Right atrium auricular region (tissue), 2 donors: ENCODE data around the gene GLT1D1. TPM values are rescaled to one million over a fixed set of nuclear protein-coding genes. Genes with fewer than 3 reads are reported as not detected.
A peak's percentile ranks its signal among the peaks of the same experiment; 100 is the strongest.

ENCODE experiments used
- DNase-seq: peaks from one replicate; pipeline ENCODE4 v3.0.0-alpha.2; 2019; ENCODE audit warnings: low spot score
- H3K27ac ChIP-seq, 2 donors: fragments of 200-600 bp; sonication (generic); 1 replicate in 1 of 2; 2 replicates in 1 of 2; pipeline ENCODE4 v1.5.1; 2016 to 2019
- H3K27me3 ChIP-seq, 2 donors: fragments of 200-600 bp; sonication (generic); one replicate each; pipeline versions ENCODE4 v1.5.1 to v1.6.0; 2017 to 2019
- H3K36me3 ChIP-seq: fragments of 200-600 bp; sonication (generic); one replicate; pipeline ENCODE4 v1.5.1; 2016
- H3K4me1 ChIP-seq, 2 donors: fragments of 200-600 bp; sonication (generic); one replicate each; pipeline versions ENCODE4 v1.5.1 to v1.6.0; 2017 to 2019
- H3K4me3 ChIP-seq, 2 donors: fragments of 200-600 bp; sonication (generic); 1 replicate in 1 of 2; 2 replicates in 1 of 2; pipeline ENCODE4 v1.5.1; 2017 to 2019; ENCODE audit warnings: mild to moderate bottlenecking in 1 of 2, moderate library complexity in 1 of 2
- H3K9me3 ChIP-seq, 2 donors: fragments of 200-600 bp; sonication (generic); one replicate each; pipeline ENCODE4 v1.5.1; 2019
- total RNA-seq, 2 donors: library from RNA; depleted of rRNA; stranded (reverse); fragments of >200 nt; gene quantifications; one replicate each; pipeline ENCODE4 v1.1.0, GENCODE V29; 2016
- TF ChIP-seq, protein P1 (sequence below), 2 donors: fragments of 200-600 bp; sonication (generic); IDR thresholded peaks; one replicate each; pipeline ENCODE4 v1.5.1; 2019; ENCODE audit warnings: antibody characterized with exemption in 2 of 2

GLT1D1 gene
- total RNA-seq, 2 donors from 2014 or later: 0.20 TPM; not detected in 1

DNA sequence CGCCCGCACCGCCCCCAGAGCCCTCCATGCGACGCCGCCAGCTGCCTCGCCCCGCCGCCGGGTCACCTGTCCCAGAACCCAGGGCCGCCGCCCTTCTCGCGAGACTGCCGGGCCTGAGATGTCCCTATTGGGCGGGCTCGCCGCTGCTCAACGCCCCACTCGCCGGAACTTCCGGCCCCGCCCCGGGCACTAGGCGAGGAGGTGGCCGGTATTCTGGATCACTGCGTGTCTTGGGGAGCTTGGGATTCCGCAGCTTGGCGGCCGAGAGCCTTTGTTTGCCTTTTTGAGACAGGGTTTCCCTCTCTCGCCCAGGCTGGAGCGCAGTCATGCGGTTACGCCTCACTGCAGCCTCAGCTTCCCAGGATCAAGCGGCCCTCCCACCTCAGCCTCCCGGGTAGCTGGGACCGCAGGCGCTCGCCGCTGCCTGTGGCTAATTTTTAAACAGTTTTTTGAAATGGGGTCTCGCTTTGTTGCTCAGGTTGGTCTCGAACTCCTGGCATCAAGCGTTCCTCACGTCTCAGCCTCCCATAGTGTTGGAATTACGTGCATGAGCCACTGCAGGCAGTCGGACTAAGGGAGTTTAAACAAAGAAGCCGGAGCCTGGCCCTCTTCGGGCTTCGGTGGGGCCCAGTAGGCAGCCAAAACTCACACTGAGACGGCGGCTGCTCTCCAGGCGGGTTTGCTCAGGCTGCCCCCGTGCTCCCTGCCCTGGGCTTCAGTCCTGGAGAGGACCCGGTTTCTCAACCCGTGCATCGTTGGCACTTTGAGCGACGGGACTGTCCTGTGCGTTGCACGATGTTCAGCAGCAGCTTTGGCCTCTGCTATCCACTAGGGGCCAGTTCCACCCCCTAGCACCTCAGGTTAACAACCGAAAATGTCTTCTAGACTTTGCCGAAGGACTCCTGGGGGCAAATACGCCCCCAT is 29.1 kb upstream of the GLT1D1 start, which contains the start of gene SLC15A4:
TSS of gene SLC15A4 (minus strand) at position 43 of the 924 bp plus-strand sequence. CDS start at position 28, 15 bp downstream.
- TF ChIP-seq, protein P1, sequence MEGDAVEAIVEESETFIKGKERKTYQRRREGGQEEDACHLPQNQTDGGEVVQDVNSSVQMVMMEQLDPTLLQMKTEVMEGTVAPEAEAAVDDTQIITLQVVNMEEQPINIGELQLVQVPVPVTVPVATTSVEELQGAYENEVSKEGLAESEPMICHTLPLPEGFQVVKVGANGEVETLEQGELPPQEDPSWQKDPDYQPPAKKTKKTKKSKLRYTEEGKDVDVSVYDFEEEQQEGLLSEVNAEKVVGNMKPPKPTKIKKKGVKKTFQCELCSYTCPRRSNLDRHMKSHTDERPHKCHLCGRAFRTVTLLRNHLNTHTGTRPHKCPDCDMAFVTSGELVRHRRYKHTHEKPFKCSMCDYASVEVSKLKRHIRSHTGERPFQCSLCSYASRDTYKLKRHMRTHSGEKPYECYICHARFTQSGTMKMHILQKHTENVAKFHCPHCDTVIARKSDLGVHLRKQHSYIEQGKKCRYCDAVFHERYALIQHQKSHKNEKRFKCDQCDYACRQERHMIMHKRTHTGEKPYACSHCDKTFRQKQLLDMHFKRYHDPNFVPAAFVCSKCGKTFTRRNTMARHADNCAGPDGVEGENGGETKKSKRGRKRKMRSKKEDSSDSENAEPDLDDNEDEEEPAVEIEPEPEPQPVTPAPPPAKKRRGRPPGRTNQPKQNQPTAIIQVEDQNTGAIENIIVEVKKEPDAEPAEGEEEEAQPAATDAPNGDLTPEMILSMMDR (IDR thresholded peaks at IDR 0.05): no peak
- H3K4me1 ChIP-seq: peaks cover 0 to 38% of the 10 kb centered on the region in 2 donors
- peak; percentile 96 for DNase-seq
- H3K27me3 ChIP-seq: no peaks in the 10 kb centered on the region
- peak within 1 kb of the TSS; percentile 90 to 92 for H3K27ac ChIP-seq
- H3K36me3 ChIP-seq: no peaks in the 10 kb centered on the region
- peak within 1 kb of the TSS; percentile 96 to 98 for H3K4me3 ChIP-seq
- peaks cover 0 to 7% of the 10 kb centered on the region in 2 donors for H3K9me3 ChIP-seq

DNA sequence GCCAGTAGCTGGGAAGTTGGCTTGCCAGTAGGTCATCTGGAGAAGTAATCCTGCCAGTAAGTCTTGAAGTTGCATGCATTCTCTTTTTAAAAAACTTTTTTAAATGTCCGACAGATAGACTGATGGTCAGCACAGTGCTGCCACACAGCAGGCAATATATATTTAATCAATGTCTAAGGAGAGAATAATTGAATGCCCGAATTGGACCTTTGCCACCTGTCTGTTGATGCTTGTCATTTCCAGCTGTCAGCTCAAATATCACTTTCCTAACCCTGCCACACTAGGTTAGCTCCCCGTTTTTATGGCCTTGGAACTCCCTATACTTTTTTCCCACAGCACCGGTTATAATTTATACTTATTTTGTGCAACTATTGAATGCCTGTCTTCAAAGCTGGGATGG is 27.4 kb upstream of the GLT1D1 start:
- peaks cover 0 to 30% of the 10 kb centered on the region in 2 donors for H3K4me1 ChIP-seq
- H3K27ac ChIP-seq: no peak overlapping the region
- H3K27me3 ChIP-seq: no peaks in the 10 kb centered on the region
- no peak overlapping the region for H3K4me3 ChIP-seq
- TF ChIP-seq, protein P1 (IDR thresholded peaks at IDR 0.05): no peak
- H3K36me3 ChIP-seq: no peaks in the 10 kb centered on the region
- H3K9me3 ChIP-seq: peaks cover 0 to 7% of the 10 kb centered on the region in 2 donors
- no peak for DNase-seq

DNA sequence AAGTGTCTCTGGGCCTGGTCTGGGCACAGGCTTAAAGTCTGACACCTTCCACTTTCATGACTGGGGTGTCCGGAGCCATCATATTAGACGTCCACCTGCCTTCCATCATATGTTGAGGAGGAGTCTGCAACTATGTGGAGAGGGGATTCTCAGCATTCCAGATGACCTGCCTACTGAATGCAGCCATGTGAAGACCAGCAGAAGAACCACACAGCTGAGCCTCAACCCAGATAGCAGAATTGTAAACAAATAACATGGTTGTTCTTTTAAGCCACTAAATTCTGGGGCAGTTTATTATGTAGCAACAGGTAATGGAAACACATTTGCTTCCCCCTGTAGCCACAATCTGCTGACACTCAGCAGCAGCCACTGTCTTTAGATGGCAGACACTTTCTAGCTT is 25.6 kb upstream of the GLT1D1 start:
- H3K4me1 ChIP-seq: peaks cover 0 to 12% of the 10 kb centered on the region in 2 donors
- H3K27me3 ChIP-seq: no peaks in the 10 kb centered on the region
- TF ChIP-seq, protein P1 (IDR thresholded peaks at IDR 0.05): no peak
- no peak overlapping the region for H3K4me3 ChIP-seq
- H3K9me3 ChIP-seq: peaks cover 0 to 7% of the 10 kb centered on the region in 2 donors
- no peaks in the 10 kb centered on the region for H3K36me3 ChIP-seq
- DNase-seq: peak; percentile 21
- no peak overlapping the region for H3K27ac ChIP-seq

DNA sequence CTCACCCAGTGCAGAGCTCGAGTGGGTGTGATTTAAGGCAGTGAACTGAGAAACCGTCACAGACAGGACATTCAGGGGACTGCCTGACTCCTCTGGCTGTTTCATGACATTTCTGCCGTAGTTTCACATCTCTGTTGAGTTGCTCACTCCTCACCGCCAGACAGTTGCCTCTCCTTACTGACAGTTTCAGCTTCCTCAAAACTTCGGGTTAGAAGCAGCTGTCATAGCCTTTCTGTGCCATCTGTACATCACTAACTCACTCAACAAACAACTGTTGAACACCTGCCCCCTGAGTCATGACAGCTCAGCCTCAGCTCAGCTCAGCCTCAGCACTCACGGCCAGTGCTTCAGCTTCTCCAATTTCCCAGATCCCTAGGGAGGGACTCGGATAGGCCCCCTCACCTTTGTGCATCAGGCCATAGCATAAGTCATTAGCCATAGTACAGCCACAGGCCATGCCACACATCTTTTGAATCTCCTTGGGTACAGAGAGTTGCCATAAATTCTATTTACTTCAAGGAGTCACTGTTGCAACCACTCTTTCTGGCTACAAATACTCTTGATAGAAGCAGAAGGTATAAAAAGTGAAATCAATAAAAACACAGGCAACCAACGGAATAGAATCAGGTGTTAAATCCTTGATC is 23.3 kb upstream of the GLT1D1 start:
- DNase-seq: peak; percentile 58
- H3K27ac ChIP-seq: no peak overlapping the region
- H3K9me3 ChIP-seq: peaks cover 0 to 7% of the 10 kb centered on the region in 2 donors
- H3K27me3 ChIP-seq: no peaks in the 10 kb centered on the region
- no peaks in the 10 kb centered on the region for H3K36me3 ChIP-seq
- no peaks in the 10 kb centered on the region for H3K4me1 ChIP-seq
- TF ChIP-seq, protein P1 (IDR thresholded peaks at IDR 0.05): no peak
- H3K4me3 ChIP-seq: no peak overlapping the region

DNA sequence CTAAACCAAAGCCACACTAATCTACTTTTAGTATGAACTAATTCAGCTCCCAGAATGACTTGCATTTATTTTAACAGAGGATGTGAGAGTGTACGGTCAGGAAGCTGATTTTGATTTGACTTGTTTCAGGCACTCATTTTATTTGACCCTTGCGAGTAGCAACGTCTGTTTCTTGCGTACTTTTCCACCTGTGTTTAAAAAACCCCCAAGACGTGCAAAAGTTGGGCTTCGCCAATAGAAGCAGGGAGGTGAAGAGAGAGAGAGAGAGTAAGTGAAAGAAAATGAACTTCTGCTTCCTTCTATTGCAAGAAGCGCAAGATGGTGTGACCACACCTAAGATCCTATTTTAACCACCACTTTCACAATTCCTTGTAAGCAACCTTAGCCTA is 22.8 kb upstream of the GLT1D1 start:
- Histone ChIP-seq H3K27ac (no peak overlapping the region), H3K27me3 (no peaks in the 10 kb centered on the region)
- TF ChIP-seq, protein P1 (IDR thresholded peaks at IDR 0.05): no peak

More for the DNA sequence above, 22.8 kb upstream of the GLT1D1 start:
- H3K4me3 ChIP-seq: no peak overlapping the region
- no peaks in the 10 kb centered on the region for H3K36me3 ChIP-seq
- peak; percentile 1 for DNase-seq
- no peaks in the 10 kb centered on the region for H3K4me1 ChIP-seq
- H3K9me3 ChIP-seq: peaks cover 0 to 7% of the 10 kb centered on the region in 2 donors
